EL (cell line): ENCODE measurements around the gene EPHB2.
A peak's percentile ranks its signal among the peaks of the same experiment; 100 is the strongest.
"Not testable (repeated sequence)": the region's sequence is repeated elsewhere in the genome, so short reads cannot be mapped to it uniquely, and the experiment has no call there.

ENCODE experiments used
- DNase-seq: peaks from one replicate; pipeline ENCODE4 v3.0.0-alpha.2; 2016

EPHB2 gene

GRCh38 chr1:22691031-22691753, 19.4 kb upstream of the EPHB2 start:
- DNase-seq, result no peak

- DNase-seq, result no peak
Observed at GRCh38 chr1:22694172-22694571, 16.5 kb upstream of the EPHB2 start.

DNA sequence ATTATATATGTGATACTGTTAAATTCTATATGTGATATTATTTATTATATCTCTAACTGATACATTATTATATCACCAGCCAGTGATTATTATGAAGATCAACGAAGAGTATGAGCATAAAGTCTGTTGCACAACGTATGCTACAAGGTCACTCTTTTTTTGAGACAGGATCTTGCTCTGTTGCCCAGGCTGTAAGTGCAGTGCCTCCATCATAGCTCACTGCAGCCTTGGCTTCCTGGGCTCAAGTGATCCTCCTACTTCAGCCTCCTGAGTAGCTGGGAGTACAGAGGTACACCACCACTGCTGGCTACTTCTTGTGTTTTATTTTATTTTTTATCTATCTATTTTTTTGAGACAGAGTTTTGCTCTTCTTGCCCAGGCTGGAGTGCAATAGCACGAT, 14.0 kb upstream of the EPHB2 start:
- no peak for DNase-seq

GRCh38 chr1:22697980-22698379, 12.7 kb upstream of the EPHB2 start:
- DNase-seq, result no peak

GRCh38 chr1:22699681-22700520, 10.7 kb upstream of the EPHB2 start:
- no peak for DNase-seq

DNA sequence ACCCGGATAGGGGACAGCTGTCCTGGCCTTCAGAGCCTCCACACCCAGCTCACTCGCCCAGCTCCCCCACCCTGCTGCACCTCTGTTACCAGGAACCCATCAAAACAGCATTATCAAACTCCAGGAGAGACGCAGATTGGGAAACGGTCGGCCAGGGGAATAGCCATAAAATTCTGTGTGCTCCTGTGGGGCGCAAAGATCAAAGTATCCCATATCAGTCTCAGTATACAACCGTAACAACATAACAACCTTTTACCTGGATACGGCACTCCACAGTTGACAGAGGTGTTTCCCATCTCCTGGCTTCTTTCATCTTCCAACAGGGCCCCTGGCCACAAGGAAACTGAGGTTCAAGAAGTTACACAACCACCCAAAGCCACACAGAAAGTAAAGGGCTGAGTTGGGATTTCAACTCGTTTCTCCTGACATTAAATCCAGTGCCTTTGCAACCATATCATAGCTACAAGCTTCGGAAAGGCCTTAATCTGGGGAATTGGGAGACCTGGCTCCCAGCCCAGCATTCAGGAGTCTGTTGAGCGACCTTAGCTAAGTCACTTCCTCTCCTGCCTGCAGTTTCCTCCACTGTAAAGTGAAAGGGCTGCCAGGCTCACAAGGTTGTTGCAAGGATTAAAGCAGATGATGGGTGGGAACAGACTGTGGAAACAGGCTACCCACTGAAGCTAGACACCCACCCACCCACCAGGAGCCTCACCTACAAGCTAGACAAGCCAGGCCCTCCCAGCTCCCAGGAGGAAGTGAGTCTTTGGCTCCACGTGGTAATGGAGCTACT, 8.1 kb upstream of the EPHB2 start:
- no peak for DNase-seq

- peak; percentile 86 for DNase-seq
Observed at GRCh38 chr1:22704440-22705067, 6.1 kb upstream of the EPHB2 start.

- no peak for DNase-seq
Observed at GRCh38 chr1:22705586-22705985, 5.1 kb upstream of the EPHB2 start.

DNA sequence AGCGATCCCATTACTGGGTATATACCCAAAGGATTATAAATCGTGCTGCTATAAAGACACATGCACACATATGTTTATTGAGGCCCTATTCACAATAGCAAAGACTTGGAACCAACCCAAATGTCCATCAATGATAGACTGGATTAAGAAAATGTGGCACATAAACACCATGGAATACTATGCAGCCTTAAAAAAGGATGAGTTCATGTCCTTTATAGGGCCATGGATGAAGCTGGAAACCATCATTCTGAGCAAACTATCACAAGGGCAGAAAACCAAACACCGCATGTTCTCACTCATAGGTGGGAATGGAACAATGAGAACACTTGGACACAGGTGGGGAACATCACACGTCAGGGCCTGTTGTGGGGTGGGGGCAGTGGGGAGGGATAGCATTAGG, 4.5 kb upstream of the EPHB2 start:
- not testable (repeated sequence) for DNase-seq

- no peak for DNase-seq
Observed at GRCh38 chr1:22708777-22709176, 1.9 kb upstream of the EPHB2 start.

- peak; percentile 34 for DNase-seq
Observed at GRCh38 chr1:22709227-22709626, 1.4 kb upstream of the EPHB2 start.

GRCh38 chr1:22709891-22710700, 543 bp upstream of the EPHB2 start:
- peak; percentile 68 for DNase-seq

DNA sequence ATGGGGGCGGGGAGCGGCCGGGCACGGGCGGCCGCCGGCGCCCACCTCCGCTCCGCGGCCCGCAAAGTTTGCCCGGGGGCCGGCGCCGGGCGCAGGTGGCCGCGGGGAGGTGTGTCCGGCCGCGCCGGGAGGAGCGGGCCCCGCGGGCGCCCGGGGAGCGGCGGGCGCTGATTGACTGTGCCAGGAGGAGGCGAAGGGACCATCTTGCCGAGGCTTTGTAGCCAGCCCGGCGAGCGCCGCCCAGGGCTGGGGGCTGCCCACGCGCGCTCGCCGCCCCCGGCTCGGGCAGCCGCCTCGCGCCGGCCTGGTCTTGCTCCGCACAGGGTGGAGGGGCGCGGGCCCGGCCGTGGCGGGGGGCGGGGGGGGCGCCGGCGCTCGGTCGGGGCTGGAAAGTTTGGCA, 432 bp downstream of the EPHB2 start:
- DNase-seq, result no peak

- peak; percentile 17 for DNase-seq
Observed at GRCh38 chr1:22711591-22712501, 1.2 kb downstream of the EPHB2 start.

- peak; percentile 54 for DNase-seq
Observed at GRCh38 chr1:22712502-22713271, 2.0 kb downstream of the EPHB2 start.

GRCh38 chr1:22714455-22714854, 3.8 kb downstream of the EPHB2 start:
- DNase-seq, result no peak

DNA sequence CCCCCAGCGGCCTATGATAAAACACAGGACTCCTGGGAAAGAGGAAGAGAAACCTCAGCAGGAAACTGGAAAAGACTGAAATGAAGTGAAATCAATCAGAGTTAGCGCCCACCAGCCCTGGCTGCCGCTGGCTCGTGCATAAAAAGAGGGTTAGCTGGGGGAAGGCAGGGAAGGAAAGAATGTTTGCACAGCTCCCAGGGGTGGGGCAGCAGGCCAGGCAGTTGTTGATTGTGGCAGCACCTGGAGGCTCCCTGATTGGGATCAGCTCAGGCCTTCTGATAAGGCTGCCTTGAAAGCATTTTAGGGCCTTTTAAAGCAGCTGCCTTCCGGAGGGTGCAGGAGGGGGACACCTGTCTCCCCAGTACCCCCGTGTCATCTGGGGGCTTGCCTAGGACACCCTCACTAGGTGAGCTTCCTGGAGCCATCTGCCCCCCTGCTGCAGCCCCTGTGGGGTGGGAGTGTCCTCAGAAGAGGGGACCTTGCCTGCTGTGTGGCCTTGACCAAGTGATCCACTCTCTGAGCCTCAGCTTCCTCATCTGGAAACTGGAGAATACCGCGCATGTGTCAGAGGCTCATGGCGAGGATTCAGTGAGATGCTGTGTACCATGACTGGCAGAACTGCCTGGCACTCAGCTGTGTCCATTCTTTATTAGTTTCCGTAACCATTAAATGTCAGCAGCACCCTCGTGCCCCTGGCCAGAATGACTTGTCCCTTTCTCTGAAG, 6.6 kb downstream of the EPHB2 start:
- DNase-seq, result no peak

DNA sequence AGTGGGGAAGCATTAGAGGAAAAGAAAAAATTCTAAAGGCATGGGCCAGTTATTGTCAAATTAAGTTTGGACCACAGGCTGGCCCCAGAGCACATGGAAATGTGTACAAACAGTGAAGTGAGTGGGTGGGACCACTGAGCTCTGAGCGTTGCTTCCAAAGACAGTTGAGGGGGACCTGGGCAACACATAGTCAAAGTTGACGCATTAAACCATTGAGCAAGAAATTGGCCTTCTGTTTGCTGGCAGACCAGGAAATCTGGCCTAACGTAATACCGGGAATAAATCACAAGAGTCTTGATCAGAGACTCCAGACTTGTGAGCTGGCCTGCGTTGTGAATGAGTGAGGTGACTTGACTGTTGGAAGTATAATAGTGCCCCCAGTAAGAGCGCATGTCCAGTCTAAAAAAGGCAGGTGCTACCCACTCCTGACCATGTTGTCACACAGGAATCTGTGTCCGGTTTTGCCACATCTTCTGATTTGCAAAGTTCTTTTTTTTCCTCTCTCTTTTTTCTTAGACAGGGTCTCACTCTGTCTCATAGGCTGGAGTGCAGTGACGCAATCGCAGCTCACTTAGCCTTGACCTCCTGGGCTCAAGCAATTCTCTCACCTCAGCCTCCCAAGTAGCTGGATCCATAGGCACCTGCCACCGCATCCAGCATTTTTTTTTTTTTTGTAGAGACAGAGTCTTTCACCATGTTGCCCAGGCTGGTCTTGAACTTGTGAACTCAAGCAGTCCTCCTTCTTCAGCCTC, 10.7 kb downstream of the EPHB2 start:
- no peak for DNase-seq
